H9 (cell line): ENCODE results near the gene TP53BP1. TPM values are rescaled to one million over a fixed set of nuclear protein-coding genes. Genes with fewer than 3 reads are reported as not detected.

Experiments
- DNase-seq: peaks from one replicate; pipeline ENCODE4 v3.0.0-alpha.2; 2017
- H2AFZ ChIP-seq: one replicate; pipeline ENCODE4 v1.6.1; 2013; ENCODE audit warnings: mild to moderate bottlenecking, low read length, control low read depth, moderate library complexity
- H2AK5ac ChIP-seq: 2 replicates; pipeline ENCODE4 v1.6.1; 2013; ENCODE audit warnings: low read length, control low read depth, mixed read lengths; ENCODE audit not compliant: insufficient read length
- H2BK120ac ChIP-seq: one replicate; pipeline ENCODE4 v1.6.1; 2013; ENCODE audit warnings: low read depth, mild to moderate bottlenecking, low read length, control low read depth, inconsistent platforms; ENCODE audit not compliant: poor library complexity, severe bottlenecking
- H2BK12ac ChIP-seq: 2 replicates; pipeline ENCODE4 v1.6.1; 2013; ENCODE audit warnings: low read length, control low read depth, mixed read lengths, low read depth; ENCODE audit not compliant: insufficient read length
- H2BK15ac ChIP-seq: 2 replicates; pipeline ENCODE4 v1.6.1; 2013; ENCODE audit warnings: low read depth, low read length, control low read depth
- H2BK20ac ChIP-seq: one replicate; pipeline ENCODE4 v1.6.1; 2013; ENCODE audit warnings: low read depth, mild to moderate bottlenecking, low read length, control low read depth, inconsistent platforms; ENCODE audit not compliant: poor library complexity, severe bottlenecking
- H2BK5ac ChIP-seq: 2 replicates; pipeline ENCODE4 v1.6.1; 2013; ENCODE audit warnings: low read length, control low read depth, mixed read lengths; ENCODE audit not compliant: insufficient read length
- H3K14ac ChIP-seq: 2 replicates; pipeline ENCODE4 v1.6.1; 2013; ENCODE audit warnings: low read length, control low read depth; ENCODE audit not compliant: insufficient read depth
- H3K18ac ChIP-seq: 2 replicates; pipeline ENCODE4 v1.6.1; 2013; ENCODE audit warnings: low read depth, mild to moderate bottlenecking, mixed read lengths, low read length, control low read depth; ENCODE audit not compliant: insufficient read length
- H3K23ac ChIP-seq: 2 replicates; pipeline ENCODE4 v1.6.1; 2013; ENCODE audit warnings: low read length, control low read depth, mixed read lengths, low read depth; ENCODE audit not compliant: insufficient read length
- H3K23me2 ChIP-seq: 2 replicates; pipeline ENCODE4 v1.6.1; 2013; ENCODE audit warnings: low read depth, mild to moderate bottlenecking, mixed read lengths, low read length, control low read depth; ENCODE audit not compliant: insufficient read length, poor library complexity, severe bottlenecking
- H3K27ac ChIP-seq: 2 replicates; pipeline ENCODE4 v1.5.1; 2013; ENCODE audit warnings: low read length, control low read depth, mixed read lengths, low read depth; ENCODE audit not compliant: insufficient read length
- H3K27me3 ChIP-seq: 2 replicates; pipeline ENCODE4 v1.6.1; 2013; ENCODE audit warnings: low read length, control low read depth, inconsistent platforms; ENCODE audit not compliant: insufficient read depth
- H3K4ac ChIP-seq: 2 replicates; pipeline ENCODE4 v1.6.1; 2013; ENCODE audit warnings: low read depth, mild to moderate bottlenecking, control low read depth, inconsistent platforms, low read length, moderate library complexity
- H3K4me1 ChIP-seq: 2 replicates; pipeline ENCODE4 v1.6.1; 2013; ENCODE audit warnings: low read length, control low read depth, inconsistent platforms; ENCODE audit not compliant: insufficient read depth
- H3K4me2 ChIP-seq: 2 replicates; pipeline ENCODE4 v1.6.1; 2013; ENCODE audit warnings: low read length, control low read depth, mixed read lengths; ENCODE audit not compliant: insufficient read length, insufficient read depth
- H3K56ac ChIP-seq: 2 replicates; pipeline ENCODE4 v1.6.1; 2013; ENCODE audit warnings: low read depth, mild to moderate bottlenecking, mixed read lengths, low read length, control low read depth; ENCODE audit not compliant: insufficient read length
- H3K79me1 ChIP-seq: 2 replicates; pipeline ENCODE4 v1.6.1; 2013; ENCODE audit warnings: low read depth, mild to moderate bottlenecking, moderate library complexity, low read length, control low read depth, inconsistent platforms; ENCODE audit not compliant: insufficient read depth, poor library complexity, severe bottlenecking
- H3K79me2 ChIP-seq: 2 replicates; pipeline ENCODE4 v1.6.1; 2013; ENCODE audit warnings: low read length, control low read depth, inconsistent platforms; ENCODE audit not compliant: insufficient read depth
- H3K9ac ChIP-seq: 2 replicates; pipeline ENCODE4 v1.6.1; 2013; ENCODE audit warnings: low read length, control low read depth, mixed read lengths; ENCODE audit not compliant: insufficient read length; ENCODE audit errors: extremely low read depth
- H3K9me3 ChIP-seq: one replicate; pipeline ENCODE4 v1.6.1; 2013; ENCODE audit warnings: low read depth, low read length, inconsistent platforms; ENCODE audit not compliant: control insufficient read depth
- H3T11ph ChIP-seq: one replicate; pipeline ENCODE4 v1.6.1; 2013; ENCODE audit warnings: mild to moderate bottlenecking, low read length, control low read depth, inconsistent platforms
- H4K20me1 ChIP-seq: one replicate; pipeline ENCODE4 v1.6.1; 2013; ENCODE audit not compliant: control insufficient read depth, insufficient read length, insufficient read depth
- H4K5ac ChIP-seq: 2 replicates; pipeline ENCODE4 v1.6.1; 2013; ENCODE audit warnings: low read depth, mild to moderate bottlenecking, mixed read lengths, low read length, control low read depth; ENCODE audit not compliant: insufficient read length
- H4K8ac ChIP-seq: replicated peaks from 2 replicates; pipeline ENCODE4 v1.6.1; 2013; ENCODE audit warnings: low read length, control low read depth, mixed read lengths, low read depth; ENCODE audit not compliant: insufficient read length
- H4K91ac ChIP-seq: 2 replicates; pipeline ENCODE4 v1.6.1; 2013; ENCODE audit warnings: low read depth, mild to moderate bottlenecking, moderate library complexity, mixed read lengths, low read length, control low read depth; ENCODE audit not compliant: insufficient read length
- H3K27ac Mint-ChIP-seq, 3 experiments: 2 replicates in 2 of 3; 3 replicates in 1 of 3; pipeline ENCODE4 v1.8.0; 2020 to 2021; ENCODE audit warnings: mixed read lengths in 3 of 3, mild to moderate bottlenecking in 1 of 3, moderate library complexity in 1 of 3
- H3K27me3 Mint-ChIP-seq: 2 replicates; pipeline ENCODE4 v1.8.0; 2021; ENCODE audit warnings: low read depth, mild to moderate bottlenecking, moderate library complexity, mixed read lengths
- H3K36me3 Mint-ChIP-seq, 3 experiments: 2 replicates in 2 of 3; 3 replicates in 1 of 3; pipeline ENCODE4 v1.8.0; 2020 to 2021; ENCODE audit warnings: low read depth in 3 of 3, mixed read lengths in 3 of 3; ENCODE audit not compliant: insufficient read depth in 1 of 3
- H3K4me1 Mint-ChIP-seq, 2 experiments: 2 replicates each; pipeline ENCODE4 v1.8.0; 2020; ENCODE audit warnings: mixed read lengths in 2 of 2
- H3K4me3 Mint-ChIP-seq, 2 experiments: 2 replicates in 1 of 2; 3 replicates in 1 of 2; pipeline ENCODE4 v1.8.0; 2020 to 2021; ENCODE audit warnings: mild to moderate bottlenecking in 2 of 2, mixed read lengths in 2 of 2, moderate library complexity in 1 of 2
- H3K9me3 Mint-ChIP-seq, 2 experiments: 2 replicates in 1 of 2; 3 replicates in 1 of 2; pipeline ENCODE4 v1.8.0; 2020; ENCODE audit warnings: mild to moderate bottlenecking in 2 of 2, mixed read lengths in 2 of 2, moderate library complexity in 1 of 2
- total RNA-seq: library from RNA; stranded (reverse); gene quantifications from 2 replicates; pipeline ENCODE4 v1.2.1, GENCODE V29; 2021
- TF ChIP-seq, protein P1 (sequence below): fragments of 200-600 bp; sonication (generic); conservative IDR thresholded peaks from 3 replicates; pipeline ENCODE4 v1.8.0; 2021; ENCODE audit warnings: antibody characterized with exemption, mild to moderate bottlenecking

The TP53BP1 gene
- total RNA-seq, 1 experiment from 2014 or later, result 81.5 TPM

DNA sequence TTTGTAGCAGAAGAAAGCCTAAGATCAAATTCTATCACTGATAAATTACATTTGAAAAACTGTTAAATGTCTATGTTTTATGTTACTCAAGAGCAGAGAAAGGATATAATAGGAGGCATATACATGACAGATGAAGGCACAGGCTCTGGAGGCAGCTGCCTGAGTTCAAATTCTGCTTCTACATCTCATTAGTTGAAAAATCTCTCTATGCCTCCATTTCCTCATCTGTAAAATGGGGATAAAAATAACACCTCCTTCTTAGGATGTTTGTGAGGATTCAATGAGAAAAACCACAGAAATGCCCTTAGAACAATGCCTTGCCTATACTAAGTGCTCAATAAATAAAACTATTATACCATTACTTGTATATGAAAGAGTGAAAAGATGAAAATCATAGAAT, 21.0 kb downstream of the TP53BP1 start:
- H4K5ac ChIP-seq, result no peak overlapping the region
- no peak overlapping the region for H3K27ac Mint-ChIP-seq
- no peak overlapping the region for H2AK5ac ChIP-seq
- no peak overlapping the region for H3K14ac ChIP-seq
- H4K91ac ChIP-seq, result no peak overlapping the region
- H3K18ac ChIP-seq, result no peak overlapping the region
- no peaks in the 10 kb centered on the region for H3K23me2 ChIP-seq
- no peak overlapping the region for H2AFZ ChIP-seq
- H3K27me3 Mint-ChIP-seq, result no peaks in the 10 kb centered on the region
- no peaks in the 10 kb centered on the region for H3K4me1 Mint-ChIP-seq
- H3K9me3 Mint-ChIP-seq, result no peaks in the 10 kb centered on the region
- no peak overlapping the region for H2BK20ac ChIP-seq
- H2BK15ac ChIP-seq, result no peak overlapping the region
- no peak overlapping the region for H3K9ac ChIP-seq
- no peaks in the 10 kb centered on the region for H3K79me1 ChIP-seq
- H4K20me1 ChIP-seq, result no peaks in the 10 kb centered on the region
- no peaks in the 10 kb centered on the region for H3K9me3 ChIP-seq
- no peak overlapping the region for H3K4me3 Mint-ChIP-seq
- no peak for DNase-seq
- H3K36me3 Mint-ChIP-seq, result peaks cover 64 to 93% (median 91%) of the 10 kb centered on the region in 3 experiments; a peak in 6 of 7 replicates
- H2BK120ac ChIP-seq, result no peak overlapping the region
- no peak overlapping the region for H4K8ac ChIP-seq
- no peaks in the 10 kb centered on the region for H3K27me3 ChIP-seq
- no peak overlapping the region for H3T11ph ChIP-seq
- no peak overlapping the region for H3K4ac ChIP-seq
- no peak overlapping the region for H3K4me2 ChIP-seq
- H3K4me1 ChIP-seq, result no peaks in the 10 kb centered on the region
- no peak overlapping the region for H3K27ac ChIP-seq
- H3K79me2 ChIP-seq, result no peaks in the 10 kb centered on the region
- H2BK12ac ChIP-seq, result no peak overlapping the region
- H3K56ac ChIP-seq, result no peak overlapping the region
- H3K23ac ChIP-seq, result no peak overlapping the region
- no peak overlapping the region for H2BK5ac ChIP-seq
- TF ChIP-seq, protein P1, sequence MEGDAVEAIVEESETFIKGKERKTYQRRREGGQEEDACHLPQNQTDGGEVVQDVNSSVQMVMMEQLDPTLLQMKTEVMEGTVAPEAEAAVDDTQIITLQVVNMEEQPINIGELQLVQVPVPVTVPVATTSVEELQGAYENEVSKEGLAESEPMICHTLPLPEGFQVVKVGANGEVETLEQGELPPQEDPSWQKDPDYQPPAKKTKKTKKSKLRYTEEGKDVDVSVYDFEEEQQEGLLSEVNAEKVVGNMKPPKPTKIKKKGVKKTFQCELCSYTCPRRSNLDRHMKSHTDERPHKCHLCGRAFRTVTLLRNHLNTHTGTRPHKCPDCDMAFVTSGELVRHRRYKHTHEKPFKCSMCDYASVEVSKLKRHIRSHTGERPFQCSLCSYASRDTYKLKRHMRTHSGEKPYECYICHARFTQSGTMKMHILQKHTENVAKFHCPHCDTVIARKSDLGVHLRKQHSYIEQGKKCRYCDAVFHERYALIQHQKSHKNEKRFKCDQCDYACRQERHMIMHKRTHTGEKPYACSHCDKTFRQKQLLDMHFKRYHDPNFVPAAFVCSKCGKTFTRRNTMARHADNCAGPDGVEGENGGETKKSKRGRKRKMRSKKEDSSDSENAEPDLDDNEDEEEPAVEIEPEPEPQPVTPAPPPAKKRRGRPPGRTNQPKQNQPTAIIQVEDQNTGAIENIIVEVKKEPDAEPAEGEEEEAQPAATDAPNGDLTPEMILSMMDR, result no peak
